ENCODE data around the gene WAC. TPM values are rescaled to one million over a fixed set of nuclear protein-coding genes. Genes with fewer than 3 reads are reported as not detected.
"Not testable (repeated sequence)": the region's sequence is repeated elsewhere in the genome, so short reads cannot be mapped to it uniquely, and the experiment has no call there.

WAC gene
- total and polyA plus RNA-seq, 2 donors: 79.5 to 158 TPM

- DNase-seq (ENCODE audit: extremely low spot score); H3K4me1 ChIP-seq (ENCODE audit: insufficient read depth); H3K27ac ChIP-seq (ENCODE audit: low read depth); H3K4me3 ChIP-seq (ENCODE audit: low read depth, low read length); H3K36me3 ChIP-seq (ENCODE audit: insufficient read depth): not testable (repeated sequence)
- WGBS: 74% methylated on average over 7 of the region's 7 CpGs
These were observed 125.9 kb downstream of the WAC start for GRCh38 chr10:28658824-28659223.

GRCh38 chr10:28661035-28661434 lies 128.1 kb downstream of the WAC start:
- Histone ChIP-seq H3K4me1 (ENCODE audit: insufficient read depth) (no peaks in the 10 kb centered on the region), H3K4me3 (ENCODE audit: low read depth, low read length) (no peak overlapping the region), H3K27ac (ENCODE audit: low read depth) (no peak overlapping the region), H3K36me3 (ENCODE audit: insufficient read depth) (no peaks in the 10 kb centered on the region)
- WGBS: 47% methylated on average over 3 of the region's 3 CpGs
- DNase-seq (ENCODE audit: extremely low spot score): no peak

DNA sequence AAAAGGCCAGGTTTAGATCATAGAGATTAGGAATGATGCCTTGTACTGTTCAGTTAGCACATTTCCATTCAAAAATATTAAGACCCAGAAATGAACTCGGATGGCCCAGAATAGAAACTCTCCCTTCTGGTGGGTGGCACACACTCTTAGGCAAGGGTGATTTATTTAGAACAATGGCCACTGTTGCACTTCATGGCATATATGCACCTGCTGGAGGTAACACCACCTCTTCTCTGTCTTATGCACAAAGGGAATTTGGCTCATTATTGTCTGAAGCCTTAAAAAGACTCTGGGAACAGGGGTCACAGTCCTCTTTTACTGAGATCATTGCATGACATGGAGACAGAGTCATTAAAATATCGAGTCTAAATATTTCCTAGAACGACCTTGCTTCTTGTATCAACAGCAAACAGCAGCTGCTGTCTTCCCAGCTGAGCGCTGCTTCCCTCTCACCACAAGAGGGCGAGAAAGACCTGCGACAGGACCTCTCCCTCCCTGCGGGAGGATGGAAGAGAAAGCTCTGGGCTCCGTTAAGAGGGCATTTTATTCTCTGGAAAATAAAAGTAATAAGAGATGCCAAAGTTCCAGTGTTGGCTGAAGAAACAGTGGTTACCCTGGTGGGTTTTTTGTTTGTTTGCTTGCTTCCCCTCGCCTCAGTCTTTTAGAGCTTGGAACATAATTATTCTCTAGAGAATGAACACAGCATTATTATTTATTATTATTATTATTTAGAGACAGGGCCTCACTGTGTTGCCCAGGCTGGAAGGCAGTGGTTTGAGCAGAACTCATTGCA lies 130.9 kb downstream of the WAC start:
- Histone ChIP-seq H3K27ac (ENCODE audit: low read depth) (no peak overlapping the region), H3K4me3 (ENCODE audit: low read depth, low read length) (no peak overlapping the region), H3K4me1 (ENCODE audit: insufficient read depth) (no peaks in the 10 kb centered on the region), H3K36me3 (ENCODE audit: insufficient read depth) (no peaks in the 10 kb centered on the region)
- 9% methylated on average over 9 of the region's 9 CpGs for WGBS
- DNase-seq (ENCODE audit: extremely low spot score): peak; percentile 68

GRCh38 chr10:28664369-28664740 lies 131.4 kb downstream of the WAC start:
- Histone ChIP-seq H3K27ac (ENCODE audit: low read depth) (no peak overlapping the region), H3K4me1 (ENCODE audit: insufficient read depth) (no peaks in the 10 kb centered on the region), H3K36me3 (ENCODE audit: insufficient read depth) (no peaks in the 10 kb centered on the region), H3K4me3 (ENCODE audit: low read depth, low read length) (no peak overlapping the region)
- WGBS: 46% methylated on average over 6 of the region's 6 CpGs
- no peak for DNase-seq (ENCODE audit: extremely low spot score)

DNA sequence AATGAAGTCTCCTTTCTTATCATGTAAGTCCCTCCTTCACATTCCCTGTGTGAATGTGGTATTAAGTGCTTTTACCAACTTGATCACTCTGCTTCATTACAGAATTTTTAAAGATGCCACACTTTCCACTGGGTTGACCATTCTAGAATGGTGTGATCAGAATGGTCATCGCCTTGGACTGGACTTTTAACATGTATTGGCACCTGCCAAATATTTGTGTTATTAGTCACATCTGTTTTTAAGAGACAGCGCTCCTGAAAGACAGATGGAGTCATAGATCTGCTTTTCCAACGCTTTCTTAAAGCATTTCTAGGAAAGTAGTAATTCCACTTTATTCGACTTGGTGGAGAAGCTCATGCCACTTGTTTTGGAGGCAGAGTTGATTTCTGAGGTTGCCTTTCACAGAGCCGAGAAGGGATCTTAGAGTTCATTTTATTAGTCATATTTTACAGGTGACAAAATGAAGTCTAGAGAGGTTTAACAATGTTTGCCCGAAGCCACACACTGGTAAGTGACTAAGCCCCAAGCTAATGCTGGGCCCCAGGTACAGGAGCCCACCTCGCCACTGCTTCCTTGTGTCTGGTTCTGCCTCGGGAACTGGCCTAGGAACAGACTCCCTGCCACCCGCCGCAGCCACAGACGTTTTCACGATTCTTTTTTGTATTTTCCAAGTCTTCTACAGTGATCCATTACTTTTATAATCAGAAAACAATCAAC lies 134.0 kb downstream of the WAC start:
- WGBS: 88% methylated on average over 12 of the region's 12 CpGs
- no peak for DNase-seq (ENCODE audit: extremely low spot score)
- H3K4me3 ChIP-seq (ENCODE audit: low read depth, low read length): no peak overlapping the region
- no peaks in the 10 kb centered on the region for H3K4me1 ChIP-seq (ENCODE audit: insufficient read depth)
- H3K36me3 ChIP-seq (ENCODE audit: insufficient read depth): no peaks in the 10 kb centered on the region
- H3K27ac ChIP-seq (ENCODE audit: low read depth): no peak overlapping the region

DNA sequence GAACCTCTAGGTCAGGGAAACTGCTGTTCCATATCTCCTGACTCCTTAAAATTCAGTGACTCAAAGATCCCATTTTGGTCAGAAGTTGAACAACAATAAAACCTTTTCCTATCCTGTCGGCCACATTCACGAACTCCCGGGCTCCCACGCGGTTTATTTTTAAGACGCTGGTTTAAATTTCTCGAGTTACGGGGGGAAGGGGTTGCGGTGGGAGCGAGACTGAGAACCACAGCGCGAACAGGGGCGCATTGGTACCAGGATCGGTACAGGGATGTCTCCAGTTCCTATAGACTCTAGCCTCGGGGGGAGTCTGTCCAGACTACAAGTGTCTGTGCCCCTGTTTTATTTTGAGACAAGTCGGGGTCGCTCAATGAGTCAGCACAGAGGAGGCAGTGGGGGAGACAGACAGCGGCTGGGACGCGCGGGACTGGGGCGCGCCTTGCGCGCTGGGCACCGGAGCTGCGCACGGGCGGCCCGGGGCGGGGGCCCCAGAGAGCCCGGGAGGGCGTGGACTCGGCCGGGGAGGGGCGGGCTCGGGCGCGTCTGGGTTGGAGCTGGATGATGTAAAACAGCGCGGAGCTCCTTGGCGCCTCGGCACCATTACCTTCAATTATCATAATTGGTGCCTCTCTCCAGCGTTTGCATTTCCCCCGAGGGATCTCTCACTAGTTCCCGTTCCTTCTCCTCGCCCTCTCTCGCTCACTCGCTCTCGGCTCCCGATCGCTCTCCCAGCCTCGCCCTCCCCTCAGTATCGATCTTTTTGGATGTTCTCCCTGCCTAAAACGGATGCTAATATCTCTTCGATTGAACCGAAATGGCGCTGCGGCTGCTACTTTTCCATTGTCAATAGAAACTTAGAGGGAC lies 135.7 kb downstream of the WAC start:
- DNase-seq (ENCODE audit: extremely low spot score): no peak
- H3K4me1 ChIP-seq (ENCODE audit: insufficient read depth): no peaks in the 10 kb centered on the region
- WGBS: 1% methylated on average over 59 of the region's 59 CpGs
- no peaks in the 10 kb centered on the region for H3K36me3 ChIP-seq (ENCODE audit: insufficient read depth)
- no peak overlapping the region for H3K27ac ChIP-seq (ENCODE audit: low read depth)
- peak overlapping the region; percentile 37 for H3K4me3 ChIP-seq (ENCODE audit: low read depth, low read length)

- Histone ChIP-seq H3K4me1 (ENCODE audit: insufficient read depth) (no peaks in the 10 kb centered on the region), H3K4me3 (ENCODE audit: low read depth, low read length) (peak overlapping the region; percentile 37), H3K36me3 (ENCODE audit: insufficient read depth) (no peaks in the 10 kb centered on the region), H3K27ac (ENCODE audit: low read depth) (no peak overlapping the region)
- 52% methylated on average over 21 of the region's 21 CpGs for WGBS
- no peak for DNase-seq (ENCODE audit: extremely low spot score)
These were observed 136.6 kb downstream of the WAC start for GRCh38 chr10:28669227-28670173.

Small RNAs within 50 kb of the gene (small RNA-seq; reads per million reads assigned to genes)
- gene RNU4ATAC6P (not detected), gene RNU6-1067P (not detected)

Other genes with a start within 250 kb of the WAC start
- 31.2 TPM for gene MPP7, start 230.1 kb upstream of the WAC start, total RNA-seq
- gene MPP7, start 230.1 kb upstream of the WAC start, polyA plus RNA-seq: 14.2 TPM
- 33.7 TPM for gene BAMBI, start 144.4 kb downstream of the WAC start, total RNA-seq
- gene BAMBI, start 144.4 kb downstream of the WAC start, polyA plus RNA-seq: 27.0 TPM